Astrocyte (in vitro differentiated cells and primary cell): ENCODE measurements around the gene KRT72.

Experiments used
- EZH2 ChIP-seq: IDR thresholded peaks from 2 replicates; pipeline ENCODE4 v1.6.1; 2012; ENCODE audit warnings: mild to moderate bottlenecking, low read length, inconsistent platforms; ENCODE audit not compliant: insufficient read depth
- TF ChIP-seq, protein P1 (sequence below): IDR thresholded peaks from 2 replicates; pipeline ENCODE4 v1.5.1; 2011; ENCODE audit warnings: low read depth, mild to moderate bottlenecking, inconsistent platforms, low read length, moderate library complexity; ENCODE audit not compliant: insufficient read depth

- TF ChIP-seq, protein P1, sequence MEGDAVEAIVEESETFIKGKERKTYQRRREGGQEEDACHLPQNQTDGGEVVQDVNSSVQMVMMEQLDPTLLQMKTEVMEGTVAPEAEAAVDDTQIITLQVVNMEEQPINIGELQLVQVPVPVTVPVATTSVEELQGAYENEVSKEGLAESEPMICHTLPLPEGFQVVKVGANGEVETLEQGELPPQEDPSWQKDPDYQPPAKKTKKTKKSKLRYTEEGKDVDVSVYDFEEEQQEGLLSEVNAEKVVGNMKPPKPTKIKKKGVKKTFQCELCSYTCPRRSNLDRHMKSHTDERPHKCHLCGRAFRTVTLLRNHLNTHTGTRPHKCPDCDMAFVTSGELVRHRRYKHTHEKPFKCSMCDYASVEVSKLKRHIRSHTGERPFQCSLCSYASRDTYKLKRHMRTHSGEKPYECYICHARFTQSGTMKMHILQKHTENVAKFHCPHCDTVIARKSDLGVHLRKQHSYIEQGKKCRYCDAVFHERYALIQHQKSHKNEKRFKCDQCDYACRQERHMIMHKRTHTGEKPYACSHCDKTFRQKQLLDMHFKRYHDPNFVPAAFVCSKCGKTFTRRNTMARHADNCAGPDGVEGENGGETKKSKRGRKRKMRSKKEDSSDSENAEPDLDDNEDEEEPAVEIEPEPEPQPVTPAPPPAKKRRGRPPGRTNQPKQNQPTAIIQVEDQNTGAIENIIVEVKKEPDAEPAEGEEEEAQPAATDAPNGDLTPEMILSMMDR, result no peak
- TF ChIP-seq EZH2, result no peak
Observed at GRCh38 chr12:52613384-52614030, 12.2 kb upstream of the KRT72 start.
